H1 (cell line): ENCODE results near the gene RNF111. TPM values are rescaled to one million over a fixed set of nuclear protein-coding genes. Genes with fewer than 3 reads are reported as not detected.

Experiments
- ASH2L ChIP-seq: fragments of 200-600, 300-600 bp; sonication (generic); IDR thresholded peaks from one replicate; pipeline ENCODE4 v1.7.1; 2017; ENCODE audit warnings: low read length
- CBX5 ChIP-seq: fragments of 300-800, 300-1000 bp; sonication (generic); IDR thresholded peaks from 2 replicates; pipeline ENCODE4 v1.7.1; 2016; ENCODE audit warnings: antibody characterized with exemption, low read length, low read depth
- CTCF ChIP-seq, 3 experiments: IDR thresholded peaks; 1 replicate in 2 of 3; 2 replicates in 1 of 3; pipeline versions ENCODE4 v1.5.1 to v1.6.1; 2011; ENCODE audit warnings: low read length in 3 of 3, mild to moderate bottlenecking in 3 of 3, inconsistent platforms in 2 of 3, low read depth in 1 of 3, moderate library complexity in 1 of 3; ENCODE audit not compliant: insufficient read depth in 1 of 3; ENCODE audit errors: control extremely low read depth in 1 of 3
- EGR1 ChIP-seq: IDR thresholded peaks from 2 replicates; pipeline ENCODE4 v1.6.1; 2011; ENCODE audit warnings: low read depth, low read length, borderline replicate concordance
- HDAC2 ChIP-seq, 2 experiments: fragments of 300-600 bp in 1 of 2; sonication (generic) in 1 of 2; IDR thresholded peaks; 2 replicates each; pipeline ENCODE4 v1.6.1; 2011 to 2012; ENCODE audit warnings: low read depth in 2 of 2, low read length in 2 of 2, mild to moderate bottlenecking in 2 of 2, moderate library complexity in 2 of 2, borderline replicate concordance in 1 of 2, inconsistent platforms in 1 of 2
- NANOG ChIP-seq: IDR thresholded peaks from 2 replicates; pipeline ENCODE4 v1.6.1; 2011; ENCODE audit warnings: low read length, low read depth, mild to moderate bottlenecking, inconsistent platforms; ENCODE audit not compliant: insufficient read depth, poor library complexity, severe bottlenecking
- RAD21 ChIP-seq, 2 experiments: IDR thresholded peaks in 1 of 2; conservative IDR thresholded peaks in 1 of 2; 2 replicates each; pipeline ENCODE4 v1.6.1; 2011; ENCODE audit warnings: low read depth in 2 of 2, low read length in 2 of 2, improper control_type of control experiment in 1 of 2, inconsistent platforms in 1 of 2, mild to moderate bottlenecking in 1 of 2, moderate library complexity in 1 of 2
- SIN3A ChIP-seq, 2 experiments: IDR thresholded peaks in 1 of 2; conservative IDR thresholded peaks in 1 of 2; 2 replicates each; pipeline ENCODE4 v1.6.1; 2011 to 2012; ENCODE audit warnings: low read length in 2 of 2, improper control_type of control experiment in 1 of 2, low read depth in 1 of 2, mild to moderate bottlenecking in 1 of 2
- SP1 ChIP-seq: IDR thresholded peaks from 2 replicates; pipeline ENCODE4 v1.6.1; 2011; ENCODE audit warnings: low read depth, low read length
- SP2 ChIP-seq: IDR thresholded peaks from 2 replicates; pipeline ENCODE4 v1.6.1; 2012; ENCODE audit warnings: mild to moderate bottlenecking, low read length, inconsistent platforms
- polyA plus RNA-seq, 7 experiments: library from polyadenylated mRNA; depleted of rRNA in 3 of 7; stranded (reverse) in 5 of 7; unstranded in 2 of 7; fragments of >200 nt in 5 of 7; fragments of 200-250 nt in 2 of 7; gene quantifications; 1 replicate in 5 of 7; 2 replicates in 1 of 7; 4 replicates in 1 of 7; pipeline versions ENCODE4 v1.2.1 to v1.2.3, GENCODE V29; 2011 to 2013; ENCODE audit warnings: missing spikeins in 2 of 7, mixed read lengths in 2 of 7
- total RNA-seq: library from RNA; stranded (reverse); fragmentation: NEBNext Ultra II Directional; extraction: Animal tissue kit (Norgen Biotek cat#: 25700); gene quantifications from 2 replicates; pipeline ENCODE4 v1.2.1, GENCODE V29; 2021

Gene RNF111
- total and polyA plus RNA-seq, 2 of the 8 experiments (the other 6 are each of a cell fraction or from before 2014, with no cell fraction given): 18.5 to 26.6 TPM

GRCh38 chr15:58988006-58988785 is 733 bp downstream of the RNF111 start (continued):
- TF ChIP-seq RAD21 (IDR thresholded peaks at IDR 0.05 in 1 of 2, conservative IDR thresholded peaks at IDR 0.05 in 1 of 2; ENCODE audit: low read depth in 2 of 2, low read length in 2 of 2) (peak in 1 of 2 experiments; percentile 12; a peak in 1 of 4 replicates), SP1 (no peak), EGR1 (no peak), CTCF (IDR thresholded peaks at IDR 0.05; ENCODE audit: control extremely low read depth in 1 of 3, insufficient read depth in 1 of 3, low read depth in 1 of 3, low read length in 3 of 3) (no peak), NANOG (no peak), CBX5 (no peak), SIN3A (conservative IDR thresholded peaks at IDR 0.05 in 1 of 2, IDR thresholded peaks at IDR 0.05 in 1 of 2; ENCODE audit: low read depth in 1 of 2, low read length in 2 of 2) (peak in 1 of 2 experiments; percentile 79; a peak in 1 of 4 replicates), SP2 (no peak), ASH2L (peak; percentile 89), HDAC2 (IDR thresholded peaks at IDR 0.05; ENCODE audit: borderline replicate concordance in 1 of 2, low read depth in 2 of 2, low read length in 2 of 2) (0 out of 4 replicates have a peak, but pooled peaks of 1 of the 2 experiments have one; percentile 21)
